Head of caudate nucleus (tissue), 42 donors: ENCODE data around the gene ELAVL3.

Source experiments
- DNase-seq, 42 donors: peaks; one replicate each; pipeline versions ENCODE4 v3.0.0 to v3.0.0-alpha.2; 2020 to 2021; ENCODE audit warnings: mixed read lengths in 7 of 42
- intact Hi-C: fragments of 100-400 bp; cut with DNase I; formaldehyde crosslinking; loops from one replicate; pipeline ENCODE4 v1.15.0; 2022

The ELAVL3 gene

DNA sequence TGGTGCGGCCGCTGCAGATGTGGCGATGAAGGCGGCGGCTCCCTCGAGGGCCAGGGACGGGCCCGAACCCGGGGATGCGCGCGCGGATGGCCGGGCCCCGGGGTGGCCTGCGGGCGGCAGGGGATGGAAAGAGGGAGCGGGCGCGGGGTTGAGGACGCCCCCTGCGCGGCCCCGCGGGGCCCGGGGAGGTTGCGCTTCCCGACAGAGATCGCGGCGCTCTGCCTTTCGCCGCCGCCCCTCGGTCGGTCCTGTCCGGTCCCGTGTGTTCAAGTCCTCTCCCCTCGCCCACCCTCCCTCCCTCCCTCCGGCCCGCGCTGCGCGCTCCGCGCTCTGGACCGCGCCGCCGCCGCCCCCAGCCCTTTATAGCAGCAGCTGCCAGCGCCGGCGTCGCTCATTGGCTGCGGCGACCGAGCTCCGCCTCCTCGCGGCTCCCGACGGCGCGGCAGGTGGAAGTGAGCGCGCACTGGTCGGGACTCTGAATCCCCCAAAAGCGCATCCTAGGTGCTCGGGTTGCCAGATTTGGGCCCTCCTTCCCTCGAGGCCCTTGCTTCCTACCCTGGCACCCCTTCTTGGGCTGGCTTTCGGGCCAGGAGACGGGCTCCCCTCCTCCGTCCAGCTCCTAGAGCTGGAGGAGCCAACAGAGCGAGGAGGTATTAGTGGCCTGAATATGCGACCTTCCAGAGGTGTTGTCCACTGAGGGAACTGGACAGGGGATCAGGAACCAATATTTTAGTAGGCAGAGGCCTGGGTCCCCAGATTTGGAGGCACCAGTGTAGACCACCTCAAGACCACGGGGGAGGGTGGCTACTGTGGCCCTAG is at the start of gene ELAVL3:
Gene ELAVL3 (minus strand): TSS at position 332 of the 819 bp plus-strand sequence. CDS start 438 bp downstream, outside the sequence.
- intact Hi-C loops: loop anchor here (5.0 to 10.0 kb wide), 3 partner anchors 34 to 186 kb away; partner anchors contain the start of genes SWSAP1 and TSPAN16

GRCh38 chr19:11530432-11530831 is 49.6 kb upstream of the ELAVL3 start:
- DNase-seq: peak; percentile 85 to 97 (median 92)
- intact Hi-C loops: no loop called here

More for the DNA sequence above, at the start of gene ELAVL3:
- peak; percentile 51 to 93 (median 84) for DNase-seq

DNA sequence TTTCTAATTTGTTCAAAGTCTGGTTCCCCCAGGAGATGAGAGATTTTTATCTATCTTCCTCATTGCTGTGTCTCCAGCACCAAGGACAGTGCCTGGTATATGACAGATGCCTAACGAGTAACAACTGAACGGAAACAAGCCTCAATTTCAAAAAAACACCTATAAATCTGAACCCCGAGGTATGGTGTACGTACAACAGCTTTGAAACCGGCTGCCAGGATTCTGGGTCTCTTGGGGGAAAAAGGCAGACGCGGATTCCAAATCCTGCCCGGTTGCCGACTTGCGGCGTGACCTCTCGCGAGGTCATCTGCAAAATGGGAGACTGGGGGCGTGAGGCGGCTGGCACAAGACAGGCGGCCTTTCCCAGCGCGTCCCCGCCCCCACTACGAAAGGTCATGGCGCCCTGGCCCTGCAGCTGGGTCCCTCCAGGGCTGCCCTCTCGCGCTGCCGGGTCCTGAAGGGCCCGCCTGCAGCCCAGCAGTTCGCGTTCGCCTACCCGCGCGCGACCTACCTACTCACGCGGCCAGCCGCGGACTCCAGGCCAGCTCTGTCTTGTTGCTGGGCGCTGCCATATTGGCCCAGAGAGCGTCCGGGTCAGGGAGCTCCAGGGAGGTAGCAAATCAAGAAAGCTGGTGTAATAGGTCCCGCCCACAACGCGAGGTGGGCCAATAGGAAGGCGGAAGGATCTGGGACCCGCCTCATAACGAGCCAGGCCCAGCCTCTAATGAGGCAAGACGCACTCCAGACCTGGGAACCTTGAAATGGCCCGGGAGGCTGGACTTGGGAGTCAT is 47.9 kb upstream of the ELAVL3 start, which contains the start of gene ECSIT:
Gene ECSIT (minus strand): TSS at position 584 of the 791 bp plus-strand sequence. CDS start 9,964 bp downstream, outside the sequence.
- intact Hi-C loops: no loop called here
- peak; percentile 93 to 99 (median 98) for DNase-seq

- no peak for DNase-seq
- intact Hi-C loops: no loop called here
Observed at GRCh38 chr19:11519138-11519537, 38.3 kb upstream of the ELAVL3 start.

- DNase-seq: no peak
- intact Hi-C loops: no loop called here
Observed at GRCh38 chr19:11513946-11514345, 33.1 kb upstream of the ELAVL3 start.

DNA sequence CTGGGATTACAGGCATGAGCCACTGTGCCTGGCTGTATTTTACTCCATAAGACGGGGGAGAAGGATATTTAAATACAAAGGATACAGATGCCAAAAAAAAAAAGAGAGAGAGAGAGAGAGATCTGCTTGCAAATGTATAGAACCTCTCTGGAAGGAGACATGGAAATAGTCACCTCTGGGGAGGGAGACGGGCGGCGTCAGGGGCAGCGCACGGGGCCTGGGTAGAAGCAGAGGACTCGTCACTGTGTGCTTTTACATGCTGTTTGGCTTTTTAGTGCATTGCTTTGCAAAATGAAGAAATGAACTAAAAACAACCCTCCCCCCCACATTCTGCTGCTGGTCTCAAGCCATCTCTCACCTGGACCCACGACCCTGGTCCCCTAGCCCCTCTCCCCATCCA is 29.6 kb upstream of the ELAVL3 start:
- intact Hi-C loops: no loop called here
- DNase-seq: no peak

DNA sequence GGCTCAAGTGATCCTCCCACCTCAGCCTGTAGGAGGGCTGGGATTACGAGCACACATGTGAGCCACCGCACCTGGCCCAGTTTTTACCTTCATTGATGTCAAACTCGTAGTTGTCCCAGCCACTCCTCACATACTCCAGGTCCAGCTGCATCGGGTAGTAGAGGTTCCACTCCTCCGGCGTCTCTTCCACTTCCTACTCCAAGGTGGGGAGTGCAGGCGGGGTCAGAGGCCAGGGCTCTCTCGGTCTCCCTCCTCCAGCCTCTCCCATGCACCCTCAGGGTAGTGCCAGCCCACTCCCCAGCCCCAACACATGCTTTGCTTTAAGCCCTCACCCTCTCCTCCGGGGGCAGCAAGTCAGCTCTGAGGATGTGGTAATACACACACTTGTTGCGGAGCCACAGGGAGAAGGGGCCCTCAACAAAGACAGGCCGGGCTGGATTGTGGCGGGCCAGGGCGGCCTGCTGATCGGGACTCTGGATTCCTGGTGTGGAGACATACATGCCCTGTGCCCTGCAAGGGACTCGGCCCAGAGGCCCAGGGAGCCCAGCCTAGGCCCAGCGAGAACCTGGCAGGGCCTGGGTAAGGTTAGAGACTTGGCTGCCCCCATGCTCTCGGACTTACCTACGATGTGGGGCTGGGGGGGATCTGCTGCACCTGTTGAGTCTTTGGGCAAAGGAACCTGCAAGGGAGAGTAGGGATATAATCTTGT is 26.7 kb upstream of the ELAVL3 start:
- no peak for DNase-seq
- intact Hi-C loops: loop anchor here (5.0 kb wide), 1 partner anchor 50 kb away; the partner anchor contains the start of gene ELOF1

DNA sequence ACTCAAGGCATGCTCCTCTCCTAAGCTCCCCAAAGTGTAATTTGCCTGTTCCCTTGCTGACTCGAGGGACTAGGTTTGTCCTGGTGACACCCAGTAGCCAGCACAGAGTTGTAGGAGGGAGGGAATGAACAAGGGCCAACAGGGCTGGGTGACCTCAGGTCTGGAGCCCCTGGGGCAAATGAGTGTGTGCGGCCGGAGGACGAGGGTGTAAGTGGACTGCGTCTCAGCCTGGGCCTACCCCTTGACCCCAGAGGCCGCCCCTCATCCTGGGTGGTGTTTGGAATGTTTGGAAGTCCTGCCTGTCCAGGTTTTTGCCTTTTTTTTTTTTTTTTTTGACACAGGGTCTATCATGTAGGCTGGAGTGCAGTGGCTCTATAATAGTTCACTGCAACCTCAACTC is 26.1 kb upstream of the ELAVL3 start:
- intact Hi-C loops: loop anchor here (5.0 kb wide), 1 partner anchor 50 kb away; the partner anchor contains the start of gene ELOF1
- no peak for DNase-seq

- intact Hi-C loops: loop anchor here (5.0 kb wide), 1 partner anchor 51 kb away; the partner anchor contains the start of gene ELOF1
- peak in 5 of 42 donors; percentile 9 to 46 (median 30) for DNase-seq
Observed at GRCh38 chr19:11506101-11506555, 25.3 kb upstream of the ELAVL3 start.

DNA sequence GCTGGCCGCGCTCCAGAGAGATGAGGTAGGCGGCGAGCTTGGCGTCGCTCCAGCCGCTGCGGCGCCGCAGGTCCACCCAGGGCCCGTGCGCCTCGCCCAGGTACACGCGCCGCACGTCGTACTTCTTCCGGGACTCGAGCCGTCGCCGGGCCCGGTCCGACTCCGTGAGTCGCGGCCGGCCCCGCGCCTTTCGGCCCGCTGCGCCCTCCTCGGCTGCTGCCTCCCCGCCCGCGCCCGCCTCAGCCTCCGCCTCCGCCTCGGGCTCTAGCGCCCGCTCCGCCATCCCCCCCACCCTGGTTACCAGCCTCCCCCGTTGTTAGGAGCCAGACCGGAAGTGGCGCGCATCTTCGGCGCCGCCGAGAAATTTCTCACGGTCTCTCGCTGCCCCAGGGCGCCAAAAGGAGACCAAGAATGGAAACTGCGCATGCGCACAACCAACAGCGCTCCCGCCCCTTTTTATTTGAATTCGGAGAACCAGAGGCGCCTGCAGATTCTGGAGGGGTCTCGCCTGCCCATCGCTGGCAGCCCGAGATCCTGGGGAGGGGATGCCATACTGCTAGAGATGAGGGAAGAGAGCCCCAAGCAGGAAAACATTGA is 24.8 kb upstream of the ELAVL3 start, which contains the start of gene ZNF653:
Gene ZNF653 (minus strand): TSS at position 336 of the 597 bp plus-strand sequence. CDS start 53 bp downstream, at position 283.
- intact Hi-C loops: loop anchor here (5.0 kb wide), 1 partner anchor 52 kb away; the partner anchor contains the start of gene ELOF1
- DNase-seq: peak; percentile 80 to 96 (median 90)

DNA sequence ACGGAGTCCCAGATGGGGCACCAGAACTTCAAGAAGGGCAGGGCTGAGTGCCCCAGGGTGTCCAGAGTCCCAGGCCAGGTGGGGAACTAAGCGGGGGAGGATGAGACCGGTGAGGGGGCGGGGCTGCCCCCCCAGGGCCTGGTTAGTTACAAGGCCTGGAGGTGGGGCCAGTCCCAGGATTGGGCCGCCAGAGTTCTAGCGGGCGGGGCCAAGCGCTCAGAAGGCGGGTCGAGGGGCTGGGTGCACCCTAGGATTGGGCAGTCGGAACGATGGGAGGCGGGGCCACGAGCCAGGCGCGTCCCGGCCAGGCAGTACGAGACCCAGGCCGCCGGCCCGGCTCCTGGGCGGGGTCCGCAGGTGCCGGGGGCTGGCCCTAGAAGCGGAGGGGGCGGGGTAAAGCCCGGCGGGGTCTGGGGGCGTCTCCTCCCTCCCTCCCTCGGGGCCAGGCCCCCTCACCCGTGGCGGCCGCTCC is 24.2 kb upstream of the ELAVL3 start:
- intact Hi-C loops: loop anchor here (5.0 kb wide), 1 partner anchor 52 kb away; the partner anchor contains the start of gene ELOF1
- peak; percentile 91 to 99 (median 97) for DNase-seq

DNA sequence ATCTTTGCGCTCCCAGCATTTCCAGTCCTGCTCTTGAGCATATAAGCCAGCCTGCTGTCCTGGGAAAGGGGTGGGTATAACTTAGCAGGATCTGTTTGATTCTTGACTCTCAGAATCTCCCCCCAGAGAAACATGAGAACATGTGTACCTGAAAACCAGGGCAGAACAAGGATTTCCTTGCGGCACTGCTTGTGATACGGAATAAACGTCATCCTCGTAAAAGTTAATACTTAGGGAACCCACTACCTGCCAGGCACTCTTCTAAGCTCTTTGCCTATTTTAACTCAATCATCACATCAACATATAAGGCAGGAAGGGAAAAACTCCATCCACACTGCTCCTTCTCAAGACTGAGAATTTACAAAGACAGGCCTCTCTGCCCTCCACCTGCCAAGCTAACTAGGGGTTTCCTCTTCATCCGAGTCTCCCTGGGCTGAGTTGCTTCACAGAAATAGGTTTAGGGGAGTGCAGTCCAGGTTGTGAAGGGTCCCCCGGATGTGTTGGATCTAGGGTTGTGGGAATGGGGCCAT is 23.7 kb upstream of the ELAVL3 start:
- intact Hi-C loops: loop anchor here (5.0 kb wide), 1 partner anchor 53 kb away; the partner anchor contains the start of gene ELOF1
- DNase-seq: no peak

- DNase-seq: no peak
- intact Hi-C loops: no loop called here
Observed at GRCh38 chr19:11499890-11500420, 19.1 kb upstream of the ELAVL3 start.

DNA sequence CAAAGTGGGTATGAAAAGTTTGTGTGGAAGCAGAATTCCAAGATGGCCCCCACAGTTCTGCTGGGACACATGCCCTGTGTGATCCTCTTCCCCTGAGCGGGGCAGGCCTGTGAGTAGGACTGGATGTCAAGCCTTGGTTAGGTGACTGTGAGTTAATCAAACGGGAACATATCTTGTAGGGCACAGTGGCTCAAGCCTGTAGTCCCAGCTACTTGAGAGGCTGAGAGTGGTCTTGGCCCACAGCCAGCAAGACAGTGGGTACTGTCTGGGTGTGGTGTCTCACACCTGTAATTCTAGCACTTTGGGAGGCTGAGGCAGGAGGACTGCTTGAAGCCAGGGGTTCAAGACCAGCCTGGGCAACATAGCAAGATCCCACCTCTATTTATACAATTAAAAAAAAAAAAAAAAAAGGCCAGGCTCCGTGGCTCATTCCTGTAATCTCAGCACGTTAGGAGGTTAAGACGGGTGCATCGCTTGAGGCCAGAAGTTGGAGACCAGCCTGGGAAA is 18.4 kb upstream of the ELAVL3 start:
- intact Hi-C loops: no loop called here
- no peak for DNase-seq

- intact Hi-C loops: no loop called here
- DNase-seq: peak; percentile 30 to 83 (median 63)
Observed at GRCh38 chr19:11496391-11497163, 15.7 kb upstream of the ELAVL3 start.

DNA sequence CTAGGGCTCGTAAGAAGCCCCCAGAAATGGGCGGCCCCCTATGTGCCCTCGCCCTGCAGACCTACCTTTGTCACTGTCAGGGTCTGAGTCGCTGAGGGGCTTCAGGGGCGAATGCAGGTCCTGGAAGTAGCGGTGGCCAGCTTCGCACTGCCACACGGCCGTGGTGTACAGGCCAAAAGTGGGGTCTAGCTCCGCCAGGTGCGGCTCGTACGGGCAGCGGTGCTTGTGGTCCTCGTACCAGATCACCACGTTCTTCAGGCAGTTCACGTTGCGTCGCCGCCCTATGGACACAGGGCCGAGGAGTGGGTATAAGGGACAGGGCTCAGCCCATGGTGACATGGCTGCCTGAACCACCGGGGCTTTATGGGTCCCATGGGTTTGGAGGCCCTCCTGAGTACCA is 15.0 kb upstream of the ELAVL3 start:
- no peak for DNase-seq
- intact Hi-C loops: no loop called here
